Measurements from ENCODE around the gene FRAT1.

FRAT1 gene

GRCh38 chr10:97291357-97292096, 27.5 kb upstream of the FRAT1 start:
- FAIRE-seq: no peak
- DNase-seq (ENCODE audit: insufficient read length, low spot score): no peak
- TF ChIP-seq PAX5 (IDR thresholded peaks at IDR 0.05; ENCODE audit: insufficient read depth, low read length, severe bottlenecking): no peak

- DNase-seq (ENCODE audit: insufficient read length, low spot score) (peak; percentile 81), FAIRE-seq (peak; percentile 90)
- TF ChIP-seq POLR2AphosphoS5 (IDR thresholded peaks at IDR 0.05; ENCODE audit: low read depth, low read length) (peak; percentile 67; the same call in 1 of the 2 replicates), POLR2A (IDR thresholded peaks at IDR 0.05; ENCODE audit: low read depth, low read length) (peak; percentile 61; the same call in 1 of the 2 replicates), SPI1 (IDR thresholded peaks at IDR 0.05; ENCODE audit: low read depth, low read length) (peak; percentile 47; the same call in 1 of the 2 replicates), POU2F2 (IDR thresholded peaks at IDR 0.05; ENCODE audit: low read depth, low read length) (peak; percentile 6; the same call in 1 of the 2 replicates), TAF1 (IDR thresholded peaks at IDR 0.05; ENCODE audit: low read depth, low read length) (peak; percentile 67), PAX5 (IDR thresholded peaks at IDR 0.05; ENCODE audit: insufficient read depth, low read length, severe bottlenecking) (no peak)
These were observed 26.8 kb upstream of the FRAT1 start, which contains the start of gene ARHGAP19 for GRCh38 chr10:97292097-97292861. Gene ARHGAP19 (minus strand): TSS chr10:97292637. CDS start chr10:97292627, 10 bp downstream.

DNA sequence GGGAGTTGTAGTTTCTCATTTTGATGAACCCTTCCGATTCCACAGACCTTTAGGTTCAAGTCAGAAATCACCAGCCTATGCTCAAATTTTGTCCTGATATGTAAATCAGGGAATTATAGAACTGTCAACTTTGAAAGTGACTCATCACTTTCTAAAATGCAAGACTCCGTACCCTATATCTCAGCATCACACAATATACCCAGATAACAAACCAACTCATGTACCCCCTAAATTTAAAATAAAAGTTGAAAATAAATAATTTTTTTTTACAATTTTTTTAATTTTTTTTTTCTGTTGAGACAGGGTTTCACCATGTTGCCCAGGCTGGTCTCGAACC, 26.2 kb upstream of the FRAT1 start:
- TF ChIP-seq POLR2A (IDR thresholded peaks at IDR 0.05; ENCODE audit: low read depth, low read length): no peak
- no peak for TF ChIP-seq TAF1 (IDR thresholded peaks at IDR 0.05; ENCODE audit: low read depth, low read length)
- no peak for TF ChIP-seq POLR2AphosphoS5 (IDR thresholded peaks at IDR 0.05; ENCODE audit: low read depth, low read length)
- TF ChIP-seq SPI1 (IDR thresholded peaks at IDR 0.05; ENCODE audit: low read depth, low read length): no peak
- no peak for TF ChIP-seq PAX5 (IDR thresholded peaks at IDR 0.05; ENCODE audit: insufficient read depth, low read length, severe bottlenecking)
- no peak for FAIRE-seq
- DNase-seq (ENCODE audit: insufficient read length, low spot score): no peak

GRCh38 chr10:97297556-97298222, 21.4 kb upstream of the FRAT1 start:
- TF ChIP-seq POU2F2 (IDR thresholded peaks at IDR 0.05; ENCODE audit: low read depth, low read length): no peak
- no peak for TF ChIP-seq TAF1 (IDR thresholded peaks at IDR 0.05; ENCODE audit: low read depth, low read length)
- no peak for TF ChIP-seq SPI1 (IDR thresholded peaks at IDR 0.05; ENCODE audit: low read depth, low read length)
- no peak for TF ChIP-seq POLR2A (IDR thresholded peaks at IDR 0.05; ENCODE audit: low read depth, low read length)
- DNase-seq (ENCODE audit: insufficient read length, low spot score) (no peak), FAIRE-seq (no peak)

GRCh38 chr10:97298223-97298571, 20.9 kb upstream of the FRAT1 start:
- no peak for DNase-seq (ENCODE audit: insufficient read length, low spot score)
- no peak for FAIRE-seq
- no peak for TF ChIP-seq POLR2AphosphoS5 (IDR thresholded peaks at IDR 0.05; ENCODE audit: low read depth, low read length)
- no peak for TF ChIP-seq TAF1 (IDR thresholded peaks at IDR 0.05; ENCODE audit: low read depth, low read length)
- no peak for TF ChIP-seq SPI1 (IDR thresholded peaks at IDR 0.05; ENCODE audit: low read depth, low read length)
- no peak for TF ChIP-seq POLR2A (IDR thresholded peaks at IDR 0.05; ENCODE audit: low read depth, low read length)
- no peak for TF ChIP-seq PAX5 (IDR thresholded peaks at IDR 0.05; ENCODE audit: insufficient read depth, low read length, severe bottlenecking)
- TF ChIP-seq POU2F2 (IDR thresholded peaks at IDR 0.05; ENCODE audit: low read depth, low read length): no peak

GRCh38 chr10:97300980-97301379, 18.1 kb upstream of the FRAT1 start:
- FAIRE-seq (no peak), DNase-seq (ENCODE audit: insufficient read length, low spot score) (no peak)
- no peak for TF ChIP-seq POLR2A (IDR thresholded peaks at IDR 0.05; ENCODE audit: low read depth, low read length)
- TF ChIP-seq POU2F2 (IDR thresholded peaks at IDR 0.05; ENCODE audit: low read depth, low read length): no peak
- no peak for TF ChIP-seq PAX5 (IDR thresholded peaks at IDR 0.05; ENCODE audit: insufficient read depth, low read length, severe bottlenecking)
- no peak for TF ChIP-seq TAF1 (IDR thresholded peaks at IDR 0.05; ENCODE audit: low read depth, low read length)
- no peak for TF ChIP-seq POLR2AphosphoS5 (IDR thresholded peaks at IDR 0.05; ENCODE audit: low read depth, low read length)
- no peak for TF ChIP-seq SPI1 (IDR thresholded peaks at IDR 0.05; ENCODE audit: low read depth, low read length)

- TF ChIP-seq POLR2AphosphoS5 (IDR thresholded peaks at IDR 0.05; ENCODE audit: low read depth, low read length) (no peak), SPI1 (IDR thresholded peaks at IDR 0.05; ENCODE audit: low read depth, low read length) (no peak)
- DNase-seq (ENCODE audit: insufficient read length, low spot score) (no peak), FAIRE-seq (no peak)
These were observed 16.8 kb upstream of the FRAT1 start for GRCh38 chr10:97302088-97302791.

DNA sequence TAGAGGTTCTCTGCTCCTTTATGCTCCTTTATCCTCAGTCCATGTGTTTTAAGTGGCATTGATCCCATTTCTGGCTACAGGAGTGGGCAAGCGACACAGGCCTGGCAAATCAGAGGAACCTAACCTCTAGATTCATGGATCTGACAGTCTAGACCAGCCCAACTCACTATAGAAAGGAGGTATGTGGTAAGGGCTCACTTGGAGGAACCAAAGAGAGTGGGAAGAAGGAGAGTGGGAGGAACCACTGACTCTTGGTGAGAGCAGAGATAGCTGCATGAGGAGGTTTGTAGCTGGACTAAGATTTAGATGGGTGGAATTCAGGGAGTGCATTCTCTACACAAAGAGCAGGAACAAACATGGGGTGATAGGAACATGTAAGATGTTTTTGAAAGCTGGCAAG, 11.6 kb upstream of the FRAT1 start:
- DNase-seq (ENCODE audit: insufficient read length, low spot score) (no peak), FAIRE-seq (no peak)
- TF ChIP-seq PAX5 (IDR thresholded peaks at IDR 0.05; ENCODE audit: insufficient read depth, low read length, severe bottlenecking): no peak
- TF ChIP-seq SPI1 (IDR thresholded peaks at IDR 0.05; ENCODE audit: low read depth, low read length): no peak
- TF ChIP-seq POLR2A (IDR thresholded peaks at IDR 0.05; ENCODE audit: low read depth, low read length): no peak
- TF ChIP-seq POLR2AphosphoS5 (IDR thresholded peaks at IDR 0.05; ENCODE audit: low read depth, low read length): no peak
- no peak for TF ChIP-seq POU2F2 (IDR thresholded peaks at IDR 0.05; ENCODE audit: low read depth, low read length)
- TF ChIP-seq TAF1 (IDR thresholded peaks at IDR 0.05; ENCODE audit: low read depth, low read length): no peak
